ENCODE data around the gene FPR3. TPM values are rescaled to one million over a fixed set of nuclear protein-coding genes. Genes with fewer than 3 reads are reported as not detected.
"Not testable (repeated sequence)": the region's sequence is repeated elsewhere in the genome, so short reads cannot be mapped to it uniquely, and the experiment has no call there.

The FPR3 gene
- polyA plus RNA-seq, 3 donors, result 0.21 to 0.46 (median 0.23) TPM

DNA sequence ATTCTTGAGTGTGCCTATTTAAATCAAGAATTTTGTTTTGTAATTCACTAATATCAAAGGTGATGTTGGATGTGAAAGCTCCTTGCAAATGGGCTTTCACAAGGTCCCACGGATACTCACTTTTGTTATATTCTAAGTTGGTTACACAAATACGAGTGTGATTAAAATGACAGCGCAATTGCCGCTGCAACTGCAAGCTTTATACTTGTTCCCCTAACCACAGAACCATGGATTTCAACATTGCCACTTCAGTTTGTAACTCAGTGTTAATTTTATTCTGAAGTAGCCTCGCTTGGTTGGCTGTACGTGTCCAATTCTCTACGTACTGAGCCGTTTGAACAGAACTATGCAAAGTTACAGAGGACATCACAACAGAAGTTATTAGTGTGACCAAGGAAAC, 10.4 kb downstream of the FPR3 start:
- not testable (repeated sequence) for DNase-seq

DNA sequence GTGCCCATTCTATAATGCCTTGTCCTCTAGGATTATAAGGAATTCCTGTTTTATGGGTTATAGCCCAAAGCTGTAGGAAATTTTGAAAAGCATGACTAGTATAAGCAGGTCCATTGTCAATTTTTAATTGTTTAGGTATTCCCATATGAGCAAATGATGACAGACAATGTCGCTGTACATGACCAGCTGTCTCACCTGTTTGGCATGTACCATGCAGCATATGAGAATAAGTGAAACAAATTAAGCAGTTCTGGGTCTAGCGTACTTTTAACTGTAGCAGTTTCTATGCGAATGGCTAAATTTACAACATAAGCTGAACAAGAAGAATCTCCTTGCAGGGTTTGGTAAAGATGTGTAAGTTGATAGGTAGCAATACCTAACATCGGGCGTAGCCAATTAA, 11.6 kb downstream of the FPR3 start:
- not testable (repeated sequence) for DNase-seq

DNA sequence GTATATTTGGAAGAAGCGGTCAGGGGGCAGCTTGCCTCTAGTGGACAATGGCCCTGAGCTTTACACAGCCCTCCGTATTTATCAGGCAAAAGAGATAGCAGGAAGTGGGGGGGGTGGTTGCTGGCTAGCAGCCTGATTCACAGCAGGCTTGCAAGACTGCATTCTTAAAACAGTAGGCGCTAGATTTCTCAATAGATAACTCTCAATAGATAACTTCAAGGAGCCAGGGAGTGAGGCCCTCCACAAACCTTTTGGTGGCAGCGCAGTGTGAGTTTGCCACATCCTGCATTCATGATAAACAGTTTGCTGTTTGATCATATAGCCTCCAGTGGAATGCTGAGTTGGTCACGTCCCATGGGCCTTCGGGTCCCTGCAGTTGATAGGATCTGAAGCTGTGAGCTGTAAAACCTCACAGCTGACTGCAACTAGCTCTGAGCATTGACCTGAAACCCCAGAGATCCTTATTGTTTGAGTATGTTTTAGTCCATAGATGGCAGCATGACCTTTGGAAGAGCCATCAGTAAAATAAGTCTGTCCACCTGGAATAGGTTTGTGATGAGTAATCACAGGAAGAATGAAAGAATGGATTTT, 12.2 kb downstream of the FPR3 start:
- no peak for DNase-seq

DNA sequence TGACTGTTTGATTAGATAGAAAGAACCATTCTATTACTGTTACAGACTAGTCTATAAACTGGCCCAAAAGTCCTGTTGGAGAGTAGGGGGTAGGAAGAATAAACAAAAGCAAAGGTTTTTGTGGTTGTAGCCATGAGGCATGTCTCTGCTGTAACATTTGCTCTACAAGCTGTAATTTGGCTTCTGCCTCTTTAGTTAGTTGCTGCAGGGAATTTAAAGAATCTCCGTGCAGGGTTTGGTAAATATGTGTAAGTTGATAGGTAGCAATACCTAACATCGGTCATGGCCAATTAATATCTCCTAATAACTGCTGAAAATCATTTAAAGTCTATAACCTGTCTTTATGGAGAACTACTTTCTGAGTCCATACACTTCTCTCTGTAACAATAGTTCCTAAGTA, 13.0 kb downstream of the FPR3 start:
- no peak for DNase-seq

- no peak for DNase-seq
These were observed 13.5 kb downstream of the FPR3 start for GRCh38 chr19:51808333-51808986.

DNA sequence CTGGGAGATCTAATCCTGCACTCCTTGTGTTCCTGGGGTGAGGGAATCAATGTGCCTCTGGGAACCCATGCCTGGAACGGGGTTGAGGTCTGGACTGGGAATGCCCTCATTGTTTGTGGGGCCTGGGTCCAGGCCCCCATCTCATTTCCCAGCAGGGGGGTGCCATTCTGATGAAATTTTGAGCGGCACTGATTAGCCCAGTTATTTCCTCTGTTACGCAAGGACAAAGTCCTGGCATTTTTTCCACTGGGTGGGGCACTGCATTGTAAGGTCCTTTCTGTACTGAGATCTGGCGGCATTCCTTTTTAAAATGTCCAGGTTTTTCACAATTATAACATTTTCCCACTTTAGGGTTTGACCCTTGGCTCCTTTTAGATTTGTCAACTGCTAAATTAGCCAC, 14.8 kb downstream of the FPR3 start:
- no peak for DNase-seq

- DNase-seq, result no peak
These were observed 15.3 kb downstream of the FPR3 start for GRCh38 chr19:51810223-51810622.

GRCh38 chr19:51811344-51811743, 16.4 kb downstream of the FPR3 start:
- DNase-seq, result no peak

DNA sequence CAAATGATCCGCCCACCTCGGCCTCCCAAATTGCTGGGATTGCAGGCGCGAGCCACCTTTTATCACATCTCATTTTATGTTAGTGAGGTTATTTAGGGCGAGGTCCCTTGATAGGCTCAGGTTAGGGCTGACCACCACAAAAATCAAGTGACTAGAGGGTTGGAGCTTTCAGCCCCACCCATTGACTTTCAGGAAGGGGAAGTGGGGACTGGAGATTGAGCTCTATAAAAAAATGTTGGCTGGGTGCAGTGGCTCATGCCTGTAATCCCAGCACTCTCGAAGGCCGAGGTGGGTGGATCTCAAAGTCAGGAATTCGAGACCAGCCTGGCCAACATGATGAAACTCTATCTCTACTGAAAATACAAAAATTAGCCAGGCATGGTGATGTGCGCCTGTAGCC, 20.1 kb downstream of the FPR3 start:
- DNase-seq, result no peak

- no peak for DNase-seq
These were observed 21.8 kb downstream of the FPR3 start for GRCh38 chr19:51816711-51817110.

DNA sequence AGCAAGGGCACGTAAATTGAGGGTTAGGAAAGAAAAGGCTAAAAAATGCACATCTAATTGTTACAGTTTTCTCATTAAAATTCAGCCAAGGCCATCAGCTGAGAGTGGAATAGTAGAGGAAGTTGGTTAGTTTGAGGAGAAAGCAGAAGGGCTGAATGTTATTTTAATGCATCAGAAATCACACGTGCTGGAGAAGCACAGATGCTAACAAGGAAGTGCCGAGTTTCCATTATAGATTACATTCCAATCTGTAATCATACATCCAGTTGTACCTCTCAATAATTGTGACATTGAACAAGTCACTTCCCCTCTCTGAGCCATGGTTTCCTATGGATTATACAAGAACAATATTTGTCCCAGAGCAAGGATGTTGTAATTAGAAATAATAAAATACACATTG, 25.1 kb downstream of the FPR3 start:
- DNase-seq, result no peak

GRCh38 chr19:51820831-51821446, 26.0 kb downstream of the FPR3 start:
- DNase-seq, result no peak

GRCh38 chr19:51821456-51821855, 26.5 kb downstream of the FPR3 start:
- DNase-seq, result no peak

DNA sequence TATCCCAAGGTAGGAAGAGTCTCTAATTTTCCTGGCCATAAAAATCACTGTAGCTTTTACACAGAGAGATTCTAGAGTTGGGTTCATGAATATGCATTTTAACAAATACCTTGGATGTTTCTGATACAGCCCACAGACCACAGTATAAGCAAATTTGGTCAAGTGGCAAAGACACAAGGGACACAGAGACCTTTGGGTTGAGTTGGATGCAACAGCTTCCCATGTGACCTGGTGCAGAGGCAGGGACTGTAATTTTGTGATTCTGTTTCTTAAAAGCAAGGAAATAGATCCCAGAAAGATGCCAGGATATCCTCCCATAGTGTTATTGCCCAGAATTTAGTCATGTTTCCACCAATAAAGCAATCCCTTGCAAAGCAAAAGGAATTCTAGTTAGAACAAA, 27.0 kb downstream of the FPR3 start:
- no peak for DNase-seq

GRCh38 chr19:51822325-51822724, 27.4 kb downstream of the FPR3 start:
- no peak for DNase-seq

DNA sequence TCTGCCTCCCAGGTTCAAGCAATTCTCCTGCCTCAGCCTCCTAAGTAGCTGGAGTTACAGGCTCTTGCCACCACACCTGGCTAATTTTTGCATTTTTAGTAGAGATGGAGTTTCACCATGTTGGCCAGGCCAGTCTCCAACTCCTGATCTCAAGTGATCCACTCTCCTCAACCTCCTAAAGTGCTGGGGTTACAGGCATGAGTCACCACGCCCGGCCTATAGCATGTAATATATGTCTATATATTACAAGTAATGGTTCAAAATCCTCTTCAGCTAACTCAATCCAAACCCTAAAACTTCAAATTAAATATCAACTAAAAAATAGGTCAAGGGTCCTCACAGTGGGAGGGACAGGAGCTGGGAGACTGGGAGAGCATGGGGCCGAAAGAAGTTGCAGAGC, 28.0 kb downstream of the FPR3 start:
- DNase-seq, result no peak

DNA sequence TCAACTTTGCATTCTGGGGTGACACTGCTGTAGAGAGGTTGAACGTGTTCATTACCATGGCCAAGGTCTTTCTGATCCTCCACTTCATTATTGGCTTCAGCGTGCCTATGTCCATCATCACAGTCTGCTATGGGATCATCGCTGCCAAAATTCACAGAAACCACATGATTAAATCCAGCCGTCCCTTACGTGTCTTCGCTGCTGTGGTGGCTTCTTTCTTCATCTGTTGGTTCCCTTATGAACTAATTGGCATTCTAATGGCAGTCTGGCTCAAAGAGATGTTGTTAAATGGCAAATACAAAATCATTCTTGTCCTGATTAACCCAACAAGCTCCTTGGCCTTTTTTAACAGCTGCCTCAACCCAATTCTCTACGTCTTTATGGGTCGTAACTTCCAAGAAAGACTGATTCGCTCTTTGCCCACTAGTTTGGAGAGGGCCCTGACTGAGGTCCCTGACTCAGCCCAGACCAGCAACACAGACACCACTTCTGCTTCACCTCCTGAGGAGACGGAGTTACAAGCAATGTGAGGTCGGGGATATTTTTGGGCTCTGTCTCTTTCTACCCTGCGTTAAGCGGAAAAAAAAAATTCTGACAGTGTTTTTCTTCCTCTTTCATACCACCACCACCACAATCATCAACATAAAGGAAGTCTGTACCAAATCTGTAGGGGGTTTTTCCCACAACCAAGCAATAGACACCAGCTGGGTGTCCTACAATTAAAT, 29.5 kb downstream of the FPR3 start:
- DNase-seq, result no peak

- DNase-seq, result no peak
These were observed 35.3 kb downstream of the FPR3 start for GRCh38 chr19:51830274-51830673.

- DNase-seq, result no peak
These were observed 42.2 kb downstream of the FPR3 start for GRCh38 chr19:51837145-51837544.

GRCh38 chr19:51861870-51862622, 67.1 kb downstream of the FPR3 start:
- DNase-seq, result no peak

DNA sequence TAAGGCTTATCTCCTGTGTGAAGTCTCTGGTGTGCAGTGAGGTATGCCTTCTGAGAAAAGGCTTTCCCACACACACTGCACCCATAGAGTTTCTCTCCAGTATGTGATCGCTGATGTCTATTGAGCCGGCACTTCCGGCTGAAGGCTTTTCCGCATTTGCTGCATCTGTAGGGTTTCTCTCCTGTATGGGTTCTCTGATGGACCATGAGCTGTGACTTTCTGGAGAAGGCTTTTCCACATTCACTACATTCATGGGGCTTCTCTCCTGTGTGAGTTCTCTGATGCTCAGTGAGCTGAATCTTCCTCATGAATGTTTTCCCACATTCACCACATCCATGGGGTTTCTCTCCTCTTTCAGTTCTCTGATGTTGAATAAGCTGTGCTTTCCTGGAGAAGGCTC, 78.1 kb downstream of the FPR3 start:
- no peak for DNase-seq
